HG02763 (cell line): ENCODE measurements around the gene LDLRAD4.

ENCODE experiments used
- ATAC-seq: cut with Tn5 transposase; IDR thresholded peaks from one replicate; pipeline ENCODE4 v1.9.1; 2021; ENCODE audit warnings: mild to moderate bottlenecking, moderate library complexity; ENCODE audit not compliant: unreplicated experiment

Gene LDLRAD4

DNA sequence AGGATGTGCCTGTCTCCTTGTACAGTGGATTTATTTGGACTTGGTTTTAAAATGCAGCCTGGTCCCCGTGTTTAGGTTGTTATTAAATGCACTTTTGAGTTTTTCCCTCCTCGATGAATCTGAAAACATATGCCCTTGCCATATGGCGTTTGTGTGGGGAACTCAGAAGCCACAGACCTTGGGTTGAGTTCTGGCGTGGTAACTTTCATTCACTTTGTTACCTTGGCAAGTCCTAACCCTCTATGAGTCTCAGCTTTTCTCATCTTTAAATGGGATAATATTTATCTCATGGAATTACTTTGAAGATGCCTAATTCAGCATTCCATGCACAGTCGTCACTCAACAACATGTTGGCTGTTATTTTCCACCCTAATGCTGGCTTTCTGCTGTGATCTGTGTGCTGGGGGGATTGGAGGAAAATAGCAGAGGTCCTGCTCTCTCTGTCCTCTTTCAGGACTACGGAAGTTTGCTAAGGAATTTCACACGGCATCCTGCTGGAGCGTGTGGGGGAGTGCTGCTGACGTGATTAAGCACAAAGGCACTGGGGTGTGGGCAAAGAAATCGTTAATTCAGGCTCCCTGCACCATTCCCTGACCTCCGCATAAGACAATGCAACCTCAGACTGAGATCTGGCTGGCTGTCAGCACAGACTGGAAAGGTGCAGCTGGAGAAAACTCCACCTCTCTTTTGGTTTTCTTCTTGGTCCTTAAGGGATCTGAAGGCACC, 61.7 kb downstream of the LDLRAD4 start:
- no peak for ATAC-seq

GRCh38 chr18:13281406-13281805, 62.8 kb downstream of the LDLRAD4 start:
- no peak for ATAC-seq

DNA sequence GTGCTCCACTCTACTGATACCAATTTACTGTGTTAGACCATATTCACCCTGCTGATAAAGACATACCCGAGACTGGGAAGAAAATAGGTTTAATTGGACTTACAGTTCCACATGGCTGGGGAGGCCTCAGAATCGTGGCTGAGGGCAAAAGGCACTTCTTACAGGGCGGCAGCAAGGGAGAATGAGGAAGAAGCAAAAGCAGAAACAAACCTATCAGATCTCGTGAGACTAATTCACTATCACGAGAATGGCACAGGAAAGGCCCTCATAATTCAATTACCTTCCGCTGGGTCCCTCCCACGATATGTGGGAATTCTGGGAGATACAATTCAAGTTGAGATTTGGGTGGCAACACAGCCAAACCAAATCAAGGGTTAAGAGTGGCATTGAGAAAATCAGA, 65.2 kb downstream of the LDLRAD4 start:
- ATAC-seq, result no peak

DNA sequence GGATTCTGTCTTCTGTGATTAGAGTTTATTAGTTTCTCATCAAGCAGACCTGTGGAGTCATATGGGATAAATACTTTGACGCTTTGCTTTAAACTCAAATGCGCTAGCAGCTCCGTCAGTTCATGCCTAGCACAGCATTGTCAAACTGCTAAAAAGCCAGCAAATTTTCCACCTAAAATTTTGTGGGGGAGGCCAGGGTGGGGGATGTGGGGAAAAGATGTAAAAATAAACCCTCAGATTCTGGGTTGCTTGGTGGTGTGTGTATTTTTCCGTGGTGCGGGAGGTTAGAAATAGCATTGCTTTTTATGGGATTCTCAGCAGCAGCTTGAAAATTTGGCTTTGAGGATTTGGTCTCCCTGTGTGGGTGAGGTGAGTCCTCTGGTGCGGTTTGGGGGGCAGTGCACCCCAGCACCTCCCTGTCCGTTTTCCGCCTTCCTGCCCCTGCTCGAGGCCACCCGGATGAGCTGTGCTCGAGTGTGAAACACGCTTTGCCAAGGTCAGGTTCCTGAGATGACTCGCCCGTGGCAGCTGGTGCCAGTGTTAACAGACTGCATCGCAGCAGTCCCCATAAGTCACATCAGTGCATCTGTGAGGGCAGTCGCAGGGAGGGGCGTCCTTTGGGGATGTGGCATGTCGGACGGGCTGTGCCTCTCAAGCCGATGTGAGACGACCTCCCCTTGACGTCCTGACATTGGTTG, 65.9 kb downstream of the LDLRAD4 start:
- ATAC-seq, result no peak

GRCh38 chr18:13285874-13286273, 67.3 kb downstream of the LDLRAD4 start:
- no peak for ATAC-seq

- no peak for ATAC-seq
Measured at GRCh38 chr18:13286456-13287125, 68.0 kb downstream of the LDLRAD4 start.

DNA sequence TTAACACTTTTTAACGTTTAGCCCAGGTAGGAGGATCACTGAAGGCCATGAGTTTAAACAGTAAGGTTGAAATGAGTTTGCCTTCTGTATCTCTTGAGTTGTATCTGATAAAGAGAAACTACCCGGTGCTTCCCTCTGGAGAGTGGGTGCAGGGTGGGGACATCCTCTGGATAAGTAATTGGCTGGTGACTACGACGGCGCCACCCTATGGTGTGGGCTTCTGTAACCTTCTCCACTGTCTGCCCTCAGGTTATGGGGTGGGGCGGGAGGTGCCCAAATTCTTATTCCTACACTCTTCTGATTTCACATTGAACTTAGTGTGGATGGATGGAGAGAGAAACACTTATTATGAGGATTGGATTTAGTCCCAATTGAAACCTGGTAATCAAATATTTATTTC, 68.8 kb downstream of the LDLRAD4 start:
- ATAC-seq, result no peak

DNA sequence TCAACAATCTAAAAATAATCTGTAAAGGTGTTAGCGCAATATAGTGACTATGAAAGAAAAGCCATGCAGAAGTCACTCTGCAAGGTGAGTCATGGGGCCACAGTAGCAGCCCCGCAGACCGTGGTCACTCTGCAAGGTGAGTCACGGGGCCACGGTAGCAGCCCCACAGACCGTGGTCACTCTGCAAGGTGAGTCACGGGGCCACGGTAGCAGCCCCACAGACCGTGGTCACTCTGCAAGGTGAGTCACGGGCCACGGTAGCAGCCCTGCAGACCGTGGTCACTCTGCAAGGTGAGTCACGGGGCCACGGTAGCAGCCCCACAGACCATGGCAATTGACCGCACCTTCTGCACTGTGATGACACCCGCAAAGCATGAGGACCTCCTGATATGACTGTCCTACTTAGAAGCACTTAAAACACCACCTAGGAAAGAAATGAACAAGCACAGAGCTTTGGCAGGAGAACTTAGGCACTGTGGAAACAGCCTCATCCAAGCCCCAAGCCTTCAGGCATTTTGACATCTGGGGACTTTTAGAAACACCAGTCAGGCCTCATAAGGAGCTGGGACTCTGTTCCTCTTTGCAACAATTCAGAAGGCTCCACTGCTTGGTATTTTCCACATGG, 70.1 kb downstream of the LDLRAD4 start:
- ATAC-seq, result no peak

DNA sequence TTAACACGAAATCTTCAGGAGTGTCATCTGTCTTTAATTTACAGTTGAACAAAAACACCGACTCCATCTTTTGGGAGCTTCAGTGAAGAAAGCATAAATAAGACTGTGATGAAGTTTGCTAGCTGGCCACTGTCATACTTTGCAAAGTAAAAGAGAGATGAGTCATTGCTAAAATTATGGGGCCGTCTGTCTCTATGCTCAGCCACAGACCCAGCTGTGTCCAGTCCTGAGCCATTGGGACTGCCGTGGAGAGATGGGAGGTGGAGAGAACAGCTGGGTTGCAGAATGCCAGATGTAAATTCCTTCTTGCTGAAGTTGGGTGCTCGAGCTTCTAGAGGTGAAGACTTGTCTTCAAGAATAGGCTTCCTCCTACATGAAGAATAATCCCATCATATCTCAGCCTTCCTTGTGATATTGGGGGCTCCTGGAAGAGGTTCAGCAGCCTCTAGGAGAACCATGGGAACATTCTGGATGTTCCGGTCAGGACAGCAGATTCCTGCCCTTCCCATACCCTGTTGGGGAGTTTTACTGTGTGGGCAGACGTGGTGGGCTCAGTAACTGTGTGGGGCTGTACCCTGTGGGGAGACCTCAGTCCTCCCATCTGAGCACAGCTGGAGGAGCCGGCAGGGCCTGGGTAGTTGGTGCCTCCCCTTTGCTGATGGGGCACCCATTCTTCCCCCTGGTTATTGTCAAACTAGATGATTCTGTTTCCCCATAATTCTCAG, 71.1 kb downstream of the LDLRAD4 start:
- ATAC-seq, result no peak

DNA sequence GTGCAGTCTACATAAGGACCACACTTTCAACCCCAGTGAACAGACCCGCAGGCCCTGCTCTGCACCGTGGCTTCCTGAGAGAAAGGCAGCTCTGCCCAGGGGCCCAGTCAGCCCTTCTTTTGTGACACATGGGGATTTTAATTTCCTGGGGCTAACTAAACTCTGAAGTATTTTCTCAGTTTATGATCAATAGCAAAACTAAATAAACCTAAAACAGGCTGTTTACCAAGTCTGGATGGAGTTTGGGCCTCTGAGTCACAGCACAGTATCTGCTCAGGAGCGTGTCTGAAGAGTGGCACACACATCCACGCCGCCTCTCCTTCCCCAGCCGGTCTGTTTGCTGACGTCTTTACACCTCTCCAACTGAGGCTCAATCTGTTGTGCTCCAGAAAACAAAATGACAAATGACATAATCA, 72.3 kb downstream of the LDLRAD4 start:
- no peak for ATAC-seq

DNA sequence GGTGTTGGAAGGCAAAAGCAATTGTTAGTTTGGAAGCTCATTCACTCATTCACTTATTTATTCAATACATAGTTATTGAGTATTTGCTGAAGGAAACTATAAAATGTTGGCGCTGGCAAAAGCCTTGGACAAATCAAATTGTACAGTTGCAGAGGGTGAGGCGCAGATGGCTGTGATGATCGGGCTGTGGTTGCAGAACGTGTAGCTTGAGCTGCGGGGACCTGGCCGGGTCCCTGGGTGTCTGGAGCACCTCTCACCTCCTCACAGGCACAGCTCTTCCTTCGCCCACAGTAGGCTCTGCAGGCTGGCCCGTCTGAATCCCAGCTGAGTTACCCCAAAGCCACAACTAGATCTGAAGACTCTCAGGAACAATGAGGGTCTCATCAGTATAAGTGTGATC, 72.7 kb downstream of the LDLRAD4 start:
- no peak for ATAC-seq

DNA sequence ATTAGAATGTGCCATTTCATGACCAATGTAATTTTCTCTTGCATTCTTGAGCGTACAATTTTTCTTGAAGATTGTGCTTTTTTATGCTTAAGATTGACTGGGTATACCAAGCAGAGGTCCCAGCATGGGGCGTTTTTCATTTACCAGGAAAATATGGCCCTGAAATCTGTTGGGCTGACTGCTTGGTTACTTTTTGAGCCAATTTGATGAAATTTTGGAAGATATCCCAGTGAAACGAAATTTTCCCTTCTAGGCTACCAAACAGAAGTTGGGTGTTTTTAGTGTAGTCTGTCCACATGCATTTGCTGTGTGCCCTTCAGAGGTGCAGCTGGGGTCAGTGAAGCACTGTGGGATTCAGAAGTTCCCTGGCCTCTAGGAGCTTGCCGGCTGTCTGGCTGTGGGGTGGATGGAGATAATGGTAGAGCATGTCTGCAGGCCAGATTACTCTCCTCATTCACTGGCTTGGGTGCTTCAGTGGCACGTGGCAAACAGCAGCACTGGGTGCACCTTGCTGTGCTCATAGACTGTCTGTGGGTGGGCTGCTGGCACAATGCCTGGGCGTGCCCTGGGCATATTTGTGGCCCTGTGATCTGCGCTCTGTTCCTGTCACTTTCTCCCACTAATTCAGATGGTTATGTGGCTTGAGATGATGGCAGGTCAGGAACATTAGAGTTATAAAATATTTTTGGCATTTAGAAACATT, 73.3 kb downstream of the LDLRAD4 start:
- no peak for ATAC-seq

GRCh38 chr18:13292736-13293135, 74.2 kb downstream of the LDLRAD4 start:
- no peak for ATAC-seq

DNA sequence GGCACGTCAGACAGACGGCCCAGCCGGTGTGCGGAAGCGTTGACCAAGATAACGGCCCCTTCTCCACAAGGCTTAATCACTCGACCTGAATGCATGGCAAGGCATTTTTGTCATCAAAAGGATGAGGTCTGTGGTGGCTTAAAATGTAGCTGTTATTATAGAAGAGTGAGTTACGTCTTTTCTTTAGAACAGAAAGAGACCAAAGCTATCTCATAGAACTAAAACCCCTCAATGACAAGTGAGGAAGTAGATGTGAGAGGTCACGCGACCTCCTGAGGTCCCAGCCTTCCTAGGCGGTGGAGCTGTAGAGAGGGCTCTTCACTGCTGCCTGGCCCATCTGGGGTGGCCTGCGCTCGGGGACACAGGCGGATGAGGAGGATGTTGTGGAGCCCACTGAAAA, 75.7 kb downstream of the LDLRAD4 start:
- no peak for ATAC-seq

- no peak for ATAC-seq
Measured at GRCh38 chr18:13295894-13296293, 77.3 kb downstream of the LDLRAD4 start.

GRCh38 chr18:13296867-13297574, 78.5 kb downstream of the LDLRAD4 start:
- ATAC-seq, result no peak

DNA sequence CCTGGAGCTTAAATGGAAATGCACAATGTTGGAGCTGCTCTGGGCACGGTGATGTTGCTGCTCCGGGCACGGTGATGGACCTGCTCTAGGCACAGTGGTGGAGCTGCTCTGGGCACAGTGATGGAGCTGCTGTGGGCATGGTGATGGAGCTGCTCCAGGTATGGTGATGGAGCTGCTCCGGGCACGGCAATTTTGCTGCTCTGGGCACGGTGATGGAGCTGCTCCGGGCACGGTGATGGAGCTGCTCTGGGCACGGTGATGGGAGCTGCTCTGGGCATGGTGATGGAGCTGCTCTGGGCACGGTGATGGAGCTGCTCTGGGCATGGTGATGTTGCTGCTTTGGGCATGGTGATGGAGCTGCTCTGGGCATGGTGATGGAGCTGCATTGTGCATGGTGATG, 79.7 kb downstream of the LDLRAD4 start:
- ATAC-seq, result no peak

DNA sequence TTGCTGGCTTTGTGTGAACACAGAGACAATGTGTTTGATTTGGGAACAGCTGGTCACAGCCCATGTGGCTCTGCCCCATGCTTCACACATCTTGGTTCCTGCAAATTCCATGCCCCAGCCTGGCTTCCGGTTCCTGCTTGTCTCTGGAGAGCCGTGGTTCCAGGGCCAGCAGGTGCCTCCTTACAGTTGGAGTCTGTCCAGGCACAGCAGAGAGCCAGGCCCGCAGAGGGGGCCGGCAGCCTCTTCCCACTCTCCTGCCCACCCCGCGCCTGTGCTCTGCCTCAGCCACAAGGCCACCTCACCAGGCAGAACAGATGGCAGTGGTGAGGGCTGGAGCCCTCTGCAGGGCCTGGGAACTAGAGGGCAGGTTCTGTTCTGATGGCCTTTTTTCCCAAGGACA, 81.5 kb downstream of the LDLRAD4 start:
- ATAC-seq, result no peak

GRCh38 chr18:13300796-13301195, 82.2 kb downstream of the LDLRAD4 start:
- ATAC-seq, result no peak

DNA sequence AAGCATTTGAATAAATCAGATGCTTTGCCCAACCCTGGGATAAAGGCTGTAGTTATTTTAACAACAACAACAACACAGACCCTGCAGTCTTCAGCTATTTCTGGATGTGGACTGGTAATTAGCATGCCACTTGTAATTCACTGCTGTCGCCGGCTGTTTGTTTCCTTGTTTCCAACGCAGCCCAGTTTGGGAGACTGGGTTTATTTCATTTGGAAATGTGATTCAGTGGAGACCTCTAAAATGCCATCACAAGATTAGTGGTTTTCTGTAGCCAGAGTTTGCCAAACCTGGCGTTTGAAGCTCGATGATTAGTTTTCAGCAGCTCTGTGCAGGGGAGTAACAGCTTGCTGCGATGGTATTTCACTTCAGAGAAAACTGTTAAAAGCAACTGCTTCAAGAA, 83.5 kb downstream of the LDLRAD4 start:
- ATAC-seq, result no peak
